Esophagus squamous epithelium (tissue), 4 donors: Measurements from ENCODE around the gene BPIFB3.

Experiments
- CTCF ChIP-seq, 6 experiments: fragments of 450-650 bp in 4 of 6; fragments of 200-600 bp in 2 of 6; sonication (generic) in 2 of 6; IDR thresholded peaks; one replicate each; pipeline ENCODE4 v1.5.1; 2016 to 2019; ENCODE audit warnings: antibody characterized with exemption in 6 of 6, mild to moderate bottlenecking in 4 of 6, moderate library complexity in 4 of 6
- POLR2A ChIP-seq, 4 donors: fragments of 450-650 bp; IDR thresholded peaks; one replicate each; pipeline ENCODE4 v1.6.1; 2017; ENCODE audit warnings: antibody characterized with exemption in 4 of 4, mild to moderate bottlenecking in 4 of 4, moderate library complexity in 3 of 4

GRCh38 chr20:33026779-33027759 is 26.6 kb upstream of the BPIFB3 start:
- TF ChIP-seq CTCF (IDR thresholded peaks at IDR 0.05), result no peak
- TF ChIP-seq POLR2A (IDR thresholded peaks at IDR 0.05), result no peak
